Fibroblast of villous mesenchyme (primary cell): Measurements from ENCODE around the gene BCR. TPM values are rescaled to one million over a fixed set of nuclear protein-coding genes. Genes with fewer than 3 reads are reported as not detected.

Experiments used
- DNase-seq: peaks from one replicate; pipeline ENCODE4 v3.0.0-alpha.2; 2010; ENCODE audit warnings: low read depth
- H3K4me3 ChIP-seq: 2 replicates; pipeline ENCODE4 v1.5.1; 2011; ENCODE audit warnings: low read depth, mild to moderate bottlenecking, low read length
- CTCF ChIP-seq: IDR thresholded peaks from 2 replicates; pipeline ENCODE4 v1.5.1; 2012; ENCODE audit warnings: low read depth, mild to moderate bottlenecking, low read length; ENCODE audit not compliant: insufficient read depth
- total RNA-seq: library from RNA; depleted of rRNA; stranded (reverse); fragments of >200 nt; gene quantifications from 2 replicates; pipeline ENCODE4 v1.2.3, GENCODE V29; 2012

BCR gene
- total RNA-seq, 1 donor: 36.7 TPM

DNA sequence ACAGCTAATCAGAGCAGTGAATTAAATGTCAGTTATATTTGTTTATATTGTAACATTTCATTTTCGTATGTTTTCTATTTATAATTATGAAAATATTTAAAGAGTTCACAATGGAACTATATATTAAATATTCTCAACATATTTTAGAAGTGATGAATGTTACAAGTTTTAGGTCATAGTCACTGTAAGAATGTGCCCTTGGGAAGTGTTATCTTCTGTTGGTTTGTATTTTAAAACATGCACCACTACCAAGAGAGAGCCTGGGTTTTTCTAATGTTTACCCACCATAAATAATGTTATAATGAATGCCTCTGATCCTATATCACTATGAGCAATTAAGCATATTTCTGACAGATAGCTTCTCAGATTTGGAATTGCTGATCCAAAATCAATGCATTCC is 171.0 kb downstream of the BCR start:
- H3K4me3 ChIP-seq: no peak overlapping the region
- no peak for TF ChIP-seq CTCF
- DNase-seq: no peak

DNA sequence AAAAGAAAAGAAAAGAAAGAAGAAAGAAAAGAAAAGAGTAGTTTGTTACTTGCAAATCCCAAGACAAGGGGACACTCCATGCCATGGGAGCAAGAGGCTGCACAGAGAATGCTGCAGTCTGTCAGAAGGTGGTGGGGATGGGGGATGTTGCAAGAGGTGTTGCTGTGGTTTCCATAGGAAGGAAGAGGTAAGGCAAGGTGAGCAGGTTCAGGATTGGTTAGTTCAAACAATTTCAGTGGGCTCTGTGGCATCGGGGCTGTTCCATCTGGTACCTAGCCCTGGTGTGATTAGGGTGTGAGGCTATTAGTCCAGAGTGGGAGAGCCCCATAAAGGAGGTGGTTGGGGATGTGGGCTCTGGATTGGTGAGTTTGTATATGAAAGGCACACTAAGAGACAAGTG is 172.7 kb downstream of the BCR start:
- TF ChIP-seq CTCF: no peak
- DNase-seq: no peak
- H3K4me3 ChIP-seq: no peak overlapping the region

- no peak for TF ChIP-seq CTCF
- no peak for DNase-seq
Observed at GRCh38 chr22:23353696-23354095, 173.4 kb downstream of the BCR start.

DNA sequence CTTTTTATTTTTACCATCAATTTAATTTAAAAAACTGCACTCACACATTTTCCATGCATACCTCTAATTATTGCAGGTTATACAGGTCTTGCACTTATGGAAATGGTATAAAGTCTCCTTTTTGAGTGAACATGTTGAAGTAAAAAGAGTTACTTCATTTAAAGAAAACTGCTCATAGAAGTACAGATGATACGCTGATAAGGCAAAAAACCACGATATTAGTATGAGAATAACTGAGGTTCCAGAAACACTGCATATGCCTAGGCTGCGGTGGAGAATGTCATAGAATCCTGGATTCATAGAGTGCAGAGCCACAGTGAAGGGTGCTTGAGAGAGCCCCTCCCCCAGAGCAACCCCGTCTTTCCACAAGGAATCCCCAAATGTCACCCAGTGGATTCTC is 175.8 kb downstream of the BCR start:
- no peak for DNase-seq
- no peak for TF ChIP-seq CTCF
- no peak overlapping the region for H3K4me3 ChIP-seq

More at GRCh38 chr22:23353696-23354095, 173.4 kb downstream of the BCR start:
- no peak overlapping the region for H3K4me3 ChIP-seq

DNA sequence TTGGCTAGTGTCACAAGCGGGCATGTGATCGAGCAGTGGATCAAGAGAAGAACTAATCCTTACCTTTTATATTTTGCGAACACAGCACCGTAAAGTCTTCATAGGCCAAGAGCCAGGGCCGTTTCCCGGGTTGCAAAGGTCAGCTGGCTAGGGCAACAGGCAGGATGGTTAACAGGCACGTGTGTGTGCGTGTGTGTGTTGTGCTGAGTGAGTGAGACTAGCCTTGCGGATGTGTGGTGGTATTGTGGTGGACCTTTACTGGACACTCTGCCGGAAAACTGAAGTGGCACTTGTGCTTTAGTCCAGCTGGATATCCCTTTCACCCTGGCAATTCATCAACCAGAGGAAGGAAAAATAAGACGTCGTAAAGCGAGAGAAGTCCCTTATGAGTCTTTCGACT is 176.7 kb downstream of the BCR start:
- DNase-seq: no peak
- no peak for TF ChIP-seq CTCF
- H3K4me3 ChIP-seq: no peak overlapping the region

DNA sequence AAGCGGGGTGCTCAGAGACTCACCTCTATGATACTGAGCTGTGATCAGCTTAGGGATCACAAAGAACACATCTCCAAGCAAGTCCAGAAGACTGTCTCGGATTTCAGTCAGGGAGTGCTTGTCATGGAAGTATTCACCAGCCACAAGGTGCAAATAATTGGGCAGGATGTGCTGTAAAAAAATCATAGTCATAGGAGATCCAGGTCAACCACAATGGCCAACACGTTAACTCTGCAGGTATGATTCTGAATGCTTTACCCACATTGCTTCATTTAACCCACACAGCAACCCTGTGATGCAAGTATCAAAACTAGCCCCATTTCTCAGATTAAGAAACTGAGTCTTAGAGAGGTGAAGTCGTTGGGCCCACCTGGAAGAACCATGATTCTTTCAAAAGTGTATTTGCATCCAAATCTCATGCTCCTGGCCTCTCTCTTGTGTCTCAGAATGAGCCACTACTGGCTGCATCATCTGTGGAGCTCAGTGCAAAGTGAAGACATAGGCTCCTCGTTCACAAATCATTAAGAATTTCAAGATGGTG is 179.3 kb downstream of the BCR start:
- H3K4me3 ChIP-seq: no peak overlapping the region
- DNase-seq: no peak
- TF ChIP-seq CTCF: no peak

GRCh38 chr22:23361676-23362075 is 181.4 kb downstream of the BCR start:
- no peak for DNase-seq
- no peak overlapping the region for H3K4me3 ChIP-seq
- TF ChIP-seq CTCF: no peak
